Measurements from ENCODE around the gene MED29. TPM values are rescaled to one million over a fixed set of nuclear protein-coding genes. Genes with fewer than 3 reads are reported as not detected.
A peak's percentile ranks its signal among the peaks of the same experiment; 100 is the strongest.

MED29 gene
- total and polyA plus RNA-seq, 2 of the 13 experiments (the other 11 are each of a cell fraction or from before 2014, with no cell fraction given): 14.0 to 19.7 TPM

- TF ChIP-seq ZNF256 (CRISPR knock-in tag; conservative IDR thresholded peaks at IDR 0.05): 0 out of 2 replicates have a peak, but pooled peaks have one; percentile 22
- no peak for TF ChIP-seq TEAD2 (CRISPR knock-in tag; IDR thresholded peaks at IDR 0.05)
- peak; percentile 91; the same call in 1 of the 2 replicates for TF ChIP-seq KAT7 (CRISPR knock-in tag; IDR thresholded peaks at IDR 0.05; ENCODE audit: borderline replicate concordance)
- no peak for TF ChIP-seq PTBP1 (IDR thresholded peaks at IDR 0.05; ENCODE audit: low read depth, low read length, poor library complexity, severe bottlenecking)
- TF ChIP-seq MYPOP (CRISPR knock-in tag; IDR thresholded peaks at IDR 0.05): no peak
- no peak for TF ChIP-seq THAP8 (CRISPR knock-in tag; IDR thresholded peaks at IDR 0.05; ENCODE audit: borderline replicate concordance)
- TF ChIP-seq ZNF607 (CRISPR knock-in tag; IDR thresholded peaks at IDR 0.05; ENCODE audit: borderline replicate concordance): 0 out of 2 replicates have a peak, but pooled peaks have one; percentile 11
- no peak for TF ChIP-seq ATF2 (CRISPR knock-in tag; IDR thresholded peaks at IDR 0.05)
- TF ChIP-seq CERS6 (CRISPR knock-in tag; IDR thresholded peaks at IDR 0.05): no peak
- no peak for TF ChIP-seq PITX1 (CRISPR knock-in tag; IDR thresholded peaks at IDR 0.05)
- TF ChIP-seq KDM1A (CRISPR knock-in tag; IDR thresholded peaks at IDR 0.05): no peak
- no peak for TF ChIP-seq ZNF331 (CRISPR knock-in tag; IDR thresholded peaks at IDR 0.05)
- no peak for TF ChIP-seq TCF12 (IDR thresholded peaks at IDR 0.05)
- no peak for TF ChIP-seq TCF12 (CRISPR knock-in tag; IDR thresholded peaks at IDR 0.05)
- no peak for TF ChIP-seq SP4 (CRISPR knock-in tag; IDR thresholded peaks at IDR 0.05)
- no peak for TF ChIP-seq SUZ12 (IDR thresholded peaks at IDR 0.05; ENCODE audit: low read depth, low read length)
- no peak for TF ChIP-seq ATF7-NPFF (CRISPR knock-in tag; IDR thresholded peaks at IDR 0.05; ENCODE audit: low read depth)
- TF ChIP-seq SNAPC4 (CRISPR knock-in tag; IDR thresholded peaks at IDR 0.05): no peak
- TF ChIP-seq YEATS4 (CRISPR knock-in tag; IDR thresholded peaks at IDR 0.05; ENCODE audit: borderline replicate concordance): no peak
- TF ChIP-seq ZNF224 (CRISPR knock-in tag; IDR thresholded peaks at IDR 0.05): 0 out of 2 replicates have a peak, but pooled peaks have one; percentile 10
- peak; percentile 93 for TF ChIP-seq RBFOX2 (IDR thresholded peaks at IDR 0.05; ENCODE audit: low read depth, low read length)
Measured at GRCh38 chr19:39410017-39410830, 19.0 kb downstream of the MED29 start (continued).

Measured in HepG2 (cell line).